ENCODE data around the gene MALT1. TPM values are rescaled to one million over a fixed set of nuclear protein-coding genes. Genes with fewer than 3 reads are reported as not detected.

MALT1 gene
- total RNA-seq, 4 donors from 2014 or later: 9.9 to 24.8 (median 12.9) TPM

DNA sequence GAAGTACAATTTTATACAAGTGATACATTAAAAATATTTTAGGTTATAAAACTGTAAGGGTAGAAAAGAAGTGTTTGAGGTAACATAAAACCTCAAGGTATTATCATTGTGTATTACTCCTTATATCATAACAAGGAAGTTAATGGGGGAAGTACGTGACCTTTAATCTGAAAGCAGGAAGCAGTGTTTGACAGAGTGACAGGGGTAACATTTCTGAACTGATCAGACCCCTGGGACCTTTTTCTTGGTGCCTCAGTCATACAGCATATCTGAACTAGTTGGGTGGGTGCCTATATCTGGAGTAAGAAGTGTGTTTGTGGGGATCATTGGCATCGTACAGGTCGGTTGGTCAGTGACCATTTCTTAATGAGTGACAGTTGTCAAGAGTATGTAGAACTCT, 43.0 kb downstream of the MALT1 start:
- TF ChIP-seq POLR2A (IDR thresholded peaks at IDR 0.05): no peak
- TF ChIP-seq, protein P1, sequence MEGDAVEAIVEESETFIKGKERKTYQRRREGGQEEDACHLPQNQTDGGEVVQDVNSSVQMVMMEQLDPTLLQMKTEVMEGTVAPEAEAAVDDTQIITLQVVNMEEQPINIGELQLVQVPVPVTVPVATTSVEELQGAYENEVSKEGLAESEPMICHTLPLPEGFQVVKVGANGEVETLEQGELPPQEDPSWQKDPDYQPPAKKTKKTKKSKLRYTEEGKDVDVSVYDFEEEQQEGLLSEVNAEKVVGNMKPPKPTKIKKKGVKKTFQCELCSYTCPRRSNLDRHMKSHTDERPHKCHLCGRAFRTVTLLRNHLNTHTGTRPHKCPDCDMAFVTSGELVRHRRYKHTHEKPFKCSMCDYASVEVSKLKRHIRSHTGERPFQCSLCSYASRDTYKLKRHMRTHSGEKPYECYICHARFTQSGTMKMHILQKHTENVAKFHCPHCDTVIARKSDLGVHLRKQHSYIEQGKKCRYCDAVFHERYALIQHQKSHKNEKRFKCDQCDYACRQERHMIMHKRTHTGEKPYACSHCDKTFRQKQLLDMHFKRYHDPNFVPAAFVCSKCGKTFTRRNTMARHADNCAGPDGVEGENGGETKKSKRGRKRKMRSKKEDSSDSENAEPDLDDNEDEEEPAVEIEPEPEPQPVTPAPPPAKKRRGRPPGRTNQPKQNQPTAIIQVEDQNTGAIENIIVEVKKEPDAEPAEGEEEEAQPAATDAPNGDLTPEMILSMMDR (IDR thresholded peaks at IDR 0.05 in 4 of 5, conservative IDR thresholded peaks at IDR 0.05 in 1 of 5): no peak
- H3K4me1 ChIP-seq: no peaks in the 10 kb centered on the region
- DNase-seq (no peak), ATAC-seq (no peak)
- H3K27ac ChIP-seq: no peak overlapping the region
- no peak overlapping the region for H3K4me3 ChIP-seq
- intact Hi-C loops (cut with DNase I; ENCODE audit: low total_unique reads) (no loop called here), in situ Hi-C loops (cut with MboI; ENCODE audit: low sequenced_read_pairs in 4 of 4) (no loop called here)
- H3K9me3 ChIP-seq: no peaks in the 10 kb centered on the region
- no peaks in the 10 kb centered on the region for H3K27me3 ChIP-seq
- H3K36me3 ChIP-seq: peaks cover 0 to 9% of the 10 kb centered on the region in 2 donors

DNA sequence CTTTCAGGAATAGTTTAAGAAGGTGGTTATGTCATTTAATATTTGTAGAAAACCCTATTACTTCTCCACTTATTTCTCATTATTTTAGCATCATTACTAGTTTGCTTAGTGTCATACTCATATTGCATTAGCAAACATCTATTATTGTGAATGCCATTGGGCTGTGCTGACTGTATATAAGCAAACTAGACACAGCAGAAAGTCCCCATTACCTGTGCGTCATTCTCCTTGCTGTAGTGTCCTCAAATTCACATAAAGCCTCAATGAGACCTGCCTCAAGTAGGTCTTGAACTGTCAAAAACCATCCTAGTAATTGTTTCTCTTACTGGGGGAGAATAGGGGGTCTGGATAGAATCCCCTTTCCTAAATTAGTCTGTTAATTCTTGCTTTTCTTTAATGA, 43.6 kb downstream of the MALT1 start:
- Histone ChIP-seq H3K27ac (no peak overlapping the region), H3K27me3 (no peaks in the 10 kb centered on the region), H3K9me3 (no peaks in the 10 kb centered on the region), H3K36me3 (peaks cover 0 to 3% of the 10 kb centered on the region in 2 donors), H3K4me3 (no peak overlapping the region), H3K4me1 (no peaks in the 10 kb centered on the region)
- no peak for ATAC-seq
- no peak for DNase-seq
- intact Hi-C loops (cut with DNase I; ENCODE audit: low total_unique reads): no loop called here
- in situ Hi-C loops (cut with MboI; ENCODE audit: low sequenced_read_pairs in 4 of 4): no loop called here
- TF ChIP-seq, protein P1 (IDR thresholded peaks at IDR 0.05 in 4 of 5, conservative IDR thresholded peaks at IDR 0.05 in 1 of 5): no peak
- no peak for TF ChIP-seq POLR2A (IDR thresholded peaks at IDR 0.05)

DNA sequence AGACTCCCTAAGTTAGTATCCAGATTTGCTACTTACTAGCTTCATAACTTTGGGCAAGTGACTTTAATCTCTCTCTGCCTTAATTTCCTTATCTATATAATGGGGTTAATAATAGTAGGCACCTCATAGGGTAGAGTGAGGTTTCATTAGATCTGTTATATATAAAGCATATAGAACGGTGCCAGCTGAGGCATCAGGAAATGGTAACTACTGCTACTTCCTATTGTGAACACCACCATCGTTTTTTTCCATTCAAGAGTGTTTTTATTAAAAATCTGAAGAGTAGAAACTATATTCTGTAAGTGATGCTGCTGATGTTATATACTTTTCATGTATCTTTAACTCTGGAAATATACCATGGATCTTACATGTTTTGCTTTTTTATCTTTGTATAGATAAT, 44.3 kb downstream of the MALT1 start:
- in situ Hi-C loops (cut with MboI; ENCODE audit: low sequenced_read_pairs in 4 of 4) (no loop called here), intact Hi-C loops (cut with DNase I; ENCODE audit: low total_unique reads) (no loop called here)
- no peak overlapping the region for H3K4me3 ChIP-seq
- peaks cover 0 to 3% of the 10 kb centered on the region in 2 donors for H3K36me3 ChIP-seq
- TF ChIP-seq POLR2A (IDR thresholded peaks at IDR 0.05): no peak
- TF ChIP-seq, protein P1 (IDR thresholded peaks at IDR 0.05 in 4 of 5, conservative IDR thresholded peaks at IDR 0.05 in 1 of 5): no peak
- H3K9me3 ChIP-seq: no peaks in the 10 kb centered on the region
- no peak for DNase-seq
- ATAC-seq: no peak
- H3K27me3 ChIP-seq: no peaks in the 10 kb centered on the region
- H3K27ac ChIP-seq: no peak overlapping the region
- no peaks in the 10 kb centered on the region for H3K4me1 ChIP-seq

DNA sequence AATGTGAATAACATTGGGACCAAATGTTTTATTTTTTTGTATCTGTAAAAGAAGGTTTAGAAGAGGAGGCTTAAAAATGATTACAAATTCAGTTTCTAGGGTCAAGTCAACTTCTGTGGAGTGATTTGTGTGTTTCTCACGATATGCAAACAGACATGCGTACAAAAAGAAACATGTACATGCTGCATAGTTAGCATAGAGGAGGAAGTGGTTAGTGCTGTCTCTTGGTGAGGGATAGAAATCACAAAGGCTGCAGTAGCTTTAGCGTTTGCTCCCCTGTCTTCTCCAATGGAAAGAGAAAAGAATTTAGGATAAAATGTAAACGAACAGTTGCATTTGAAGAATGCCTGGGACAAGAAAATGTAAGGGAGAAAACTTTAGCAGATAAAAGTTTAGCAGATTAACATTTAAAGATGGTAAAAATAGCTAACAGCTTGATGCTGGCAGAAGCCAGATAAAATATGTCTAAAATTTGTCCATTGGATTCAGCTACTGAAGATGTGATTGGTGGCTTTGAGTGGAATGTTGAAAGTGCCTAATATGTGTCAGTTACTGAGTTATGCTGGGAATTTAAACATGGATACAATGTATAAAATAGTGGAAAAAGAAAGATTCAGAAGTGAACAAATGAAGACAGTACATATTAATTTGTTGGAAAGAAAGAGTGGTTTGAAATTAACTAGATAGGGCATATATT, 44.9 kb downstream of the MALT1 start:
- ATAC-seq: no peak
- in situ Hi-C loops (cut with MboI; ENCODE audit: low sequenced_read_pairs in 4 of 4): no loop called here

More for the DNA sequence above, 44.9 kb downstream of the MALT1 start:
- no peaks in the 10 kb centered on the region for H3K4me1 ChIP-seq
- H3K4me3 ChIP-seq: no peak overlapping the region
- DNase-seq: no peak
- H3K27ac ChIP-seq: no peak overlapping the region
- H3K36me3 ChIP-seq: peaks cover 0 to 3% of the 10 kb centered on the region in 2 donors
- intact Hi-C loops (cut with DNase I; ENCODE audit: low total_unique reads): no loop called here
- no peak for TF ChIP-seq POLR2A (IDR thresholded peaks at IDR 0.05)
- TF ChIP-seq, protein P1 (IDR thresholded peaks at IDR 0.05 in 4 of 5, conservative IDR thresholded peaks at IDR 0.05 in 1 of 5): no peak
- no peaks in the 10 kb centered on the region for H3K9me3 ChIP-seq
- no peaks in the 10 kb centered on the region for H3K27me3 ChIP-seq
